Panc1 (cell line): ENCODE measurements around the gene ST6GALNAC6.

Experiments used
- POLR2AphosphoS5 ChIP-seq: IDR thresholded peaks from 2 replicates; pipeline ENCODE4 v1.6.1; 2012; ENCODE audit warnings: mild to moderate bottlenecking, low read depth, low read length, moderate library complexity
- SIN3A ChIP-seq: IDR thresholded peaks from 2 replicates; pipeline ENCODE4 v1.6.1; 2012; ENCODE audit warnings: low read depth, mild to moderate bottlenecking, low read length, moderate library complexity, borderline replicate concordance; ENCODE audit not compliant: insufficient read depth
- TF ChIP-seq, protein P1 (sequence below): fragments of 450-650 bp; IDR thresholded peaks from 2 replicates; pipeline ENCODE4 v1.5.1; 2017; ENCODE audit warnings: mild to moderate bottlenecking

DNA sequence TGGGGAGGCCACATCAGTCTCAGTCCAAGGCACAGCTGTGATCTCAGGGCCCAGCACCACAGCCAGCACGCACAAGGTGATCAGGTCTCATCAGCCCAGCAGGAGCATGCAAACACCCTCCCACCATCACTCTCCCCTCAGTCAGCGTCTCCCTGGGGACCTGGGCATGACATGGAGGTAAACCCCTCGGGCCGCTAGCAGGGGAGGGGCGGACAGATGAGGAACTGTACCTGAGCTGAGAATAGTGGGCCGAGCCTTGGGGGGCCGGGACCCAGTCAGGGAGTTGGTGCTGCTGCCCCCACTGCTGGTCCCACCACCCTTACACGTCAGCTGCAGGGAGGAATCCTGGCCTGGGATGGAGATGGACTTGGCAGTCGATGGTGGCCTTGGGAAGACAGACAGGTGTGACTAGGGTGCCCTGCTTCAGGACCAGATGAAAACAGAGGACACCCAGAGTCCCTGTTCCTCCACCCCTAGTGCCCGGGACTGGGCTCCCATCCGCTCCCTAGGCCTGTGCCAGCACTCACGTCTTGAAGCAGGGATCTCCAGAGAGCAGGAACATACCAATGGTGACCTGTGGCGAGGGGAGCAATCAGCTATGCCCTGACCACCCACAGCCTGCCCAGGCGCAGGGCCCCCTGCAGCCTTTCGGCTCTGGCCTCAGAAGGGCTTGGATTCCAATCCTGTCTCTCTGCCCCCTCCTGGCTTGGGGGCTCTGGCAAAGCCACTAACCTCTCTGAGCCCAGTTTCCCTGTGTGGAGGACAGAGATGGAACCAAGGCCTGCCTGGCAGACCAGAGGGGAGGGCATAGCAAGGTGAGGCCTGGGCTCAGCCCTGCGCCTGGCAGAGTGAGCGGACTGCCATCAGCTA, 48.7 kb upstream of the ST6GALNAC6 start:
- TF ChIP-seq, protein P1, sequence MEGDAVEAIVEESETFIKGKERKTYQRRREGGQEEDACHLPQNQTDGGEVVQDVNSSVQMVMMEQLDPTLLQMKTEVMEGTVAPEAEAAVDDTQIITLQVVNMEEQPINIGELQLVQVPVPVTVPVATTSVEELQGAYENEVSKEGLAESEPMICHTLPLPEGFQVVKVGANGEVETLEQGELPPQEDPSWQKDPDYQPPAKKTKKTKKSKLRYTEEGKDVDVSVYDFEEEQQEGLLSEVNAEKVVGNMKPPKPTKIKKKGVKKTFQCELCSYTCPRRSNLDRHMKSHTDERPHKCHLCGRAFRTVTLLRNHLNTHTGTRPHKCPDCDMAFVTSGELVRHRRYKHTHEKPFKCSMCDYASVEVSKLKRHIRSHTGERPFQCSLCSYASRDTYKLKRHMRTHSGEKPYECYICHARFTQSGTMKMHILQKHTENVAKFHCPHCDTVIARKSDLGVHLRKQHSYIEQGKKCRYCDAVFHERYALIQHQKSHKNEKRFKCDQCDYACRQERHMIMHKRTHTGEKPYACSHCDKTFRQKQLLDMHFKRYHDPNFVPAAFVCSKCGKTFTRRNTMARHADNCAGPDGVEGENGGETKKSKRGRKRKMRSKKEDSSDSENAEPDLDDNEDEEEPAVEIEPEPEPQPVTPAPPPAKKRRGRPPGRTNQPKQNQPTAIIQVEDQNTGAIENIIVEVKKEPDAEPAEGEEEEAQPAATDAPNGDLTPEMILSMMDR, result no peak
- TF ChIP-seq SIN3A, result no peak
- TF ChIP-seq POLR2AphosphoS5, result no peak
